Measurements from ENCODE around the gene PITRM1. TPM values are rescaled to one million over a fixed set of nuclear protein-coding genes. Genes with fewer than 3 reads are reported as not detected.

The PITRM1 gene
- total RNA-seq, 1 donor, result 84.6 TPM

DNA sequence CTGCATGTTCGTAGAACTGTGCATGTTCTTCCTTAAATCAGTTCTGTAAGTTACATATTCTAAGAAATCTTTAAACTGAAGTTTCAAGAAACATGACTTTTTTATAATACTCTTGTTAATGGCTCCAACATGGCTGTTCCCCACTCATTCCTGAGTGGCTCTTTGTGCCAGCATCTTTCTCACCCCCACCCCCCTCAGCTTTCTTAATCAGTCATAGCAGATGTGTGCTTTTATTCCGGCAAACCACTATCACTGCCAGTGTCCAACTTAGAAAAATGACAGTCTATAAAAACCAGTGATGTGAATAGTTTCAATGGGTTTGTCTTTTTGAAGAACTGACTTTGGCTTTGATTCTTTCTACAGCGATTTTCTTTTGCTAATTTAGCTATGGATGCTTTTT lies 37.6 kb downstream of the PITRM1 start:
- no peak for DNase-seq (ENCODE audit: low read depth)
- no peak overlapping the region for H3K4me3 ChIP-seq (ENCODE audit: low read depth, low read length)
- TF ChIP-seq, protein P1, sequence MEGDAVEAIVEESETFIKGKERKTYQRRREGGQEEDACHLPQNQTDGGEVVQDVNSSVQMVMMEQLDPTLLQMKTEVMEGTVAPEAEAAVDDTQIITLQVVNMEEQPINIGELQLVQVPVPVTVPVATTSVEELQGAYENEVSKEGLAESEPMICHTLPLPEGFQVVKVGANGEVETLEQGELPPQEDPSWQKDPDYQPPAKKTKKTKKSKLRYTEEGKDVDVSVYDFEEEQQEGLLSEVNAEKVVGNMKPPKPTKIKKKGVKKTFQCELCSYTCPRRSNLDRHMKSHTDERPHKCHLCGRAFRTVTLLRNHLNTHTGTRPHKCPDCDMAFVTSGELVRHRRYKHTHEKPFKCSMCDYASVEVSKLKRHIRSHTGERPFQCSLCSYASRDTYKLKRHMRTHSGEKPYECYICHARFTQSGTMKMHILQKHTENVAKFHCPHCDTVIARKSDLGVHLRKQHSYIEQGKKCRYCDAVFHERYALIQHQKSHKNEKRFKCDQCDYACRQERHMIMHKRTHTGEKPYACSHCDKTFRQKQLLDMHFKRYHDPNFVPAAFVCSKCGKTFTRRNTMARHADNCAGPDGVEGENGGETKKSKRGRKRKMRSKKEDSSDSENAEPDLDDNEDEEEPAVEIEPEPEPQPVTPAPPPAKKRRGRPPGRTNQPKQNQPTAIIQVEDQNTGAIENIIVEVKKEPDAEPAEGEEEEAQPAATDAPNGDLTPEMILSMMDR (IDR thresholded peaks at IDR 0.05; ENCODE audit: insufficient read depth, low read depth, low read length), result no peak

DNA sequence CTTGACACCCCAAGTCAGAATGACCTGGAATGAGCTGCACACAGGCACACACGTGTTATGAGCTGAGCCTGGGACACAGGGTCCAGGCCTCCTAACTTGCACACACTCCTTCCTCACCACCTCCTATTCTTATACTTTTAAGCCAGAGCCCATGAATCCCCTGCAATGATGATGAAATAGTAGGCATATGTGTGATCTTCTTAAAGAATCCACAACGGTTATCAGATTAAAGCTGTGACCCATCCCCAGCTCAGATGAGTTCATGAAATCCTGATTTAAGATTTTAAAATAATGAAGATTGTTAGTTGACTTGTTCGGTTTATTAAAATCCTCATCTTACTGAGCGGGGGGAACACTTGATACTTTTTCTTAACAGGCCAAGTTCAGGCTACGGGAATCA lies 38.6 kb downstream of the PITRM1 start:
- DNase-seq (ENCODE audit: low read depth), result no peak
- H3K4me3 ChIP-seq (ENCODE audit: low read depth, low read length), result no peak overlapping the region
- TF ChIP-seq, protein P1 (IDR thresholded peaks at IDR 0.05; ENCODE audit: insufficient read depth, low read depth, low read length), result no peak

DNA sequence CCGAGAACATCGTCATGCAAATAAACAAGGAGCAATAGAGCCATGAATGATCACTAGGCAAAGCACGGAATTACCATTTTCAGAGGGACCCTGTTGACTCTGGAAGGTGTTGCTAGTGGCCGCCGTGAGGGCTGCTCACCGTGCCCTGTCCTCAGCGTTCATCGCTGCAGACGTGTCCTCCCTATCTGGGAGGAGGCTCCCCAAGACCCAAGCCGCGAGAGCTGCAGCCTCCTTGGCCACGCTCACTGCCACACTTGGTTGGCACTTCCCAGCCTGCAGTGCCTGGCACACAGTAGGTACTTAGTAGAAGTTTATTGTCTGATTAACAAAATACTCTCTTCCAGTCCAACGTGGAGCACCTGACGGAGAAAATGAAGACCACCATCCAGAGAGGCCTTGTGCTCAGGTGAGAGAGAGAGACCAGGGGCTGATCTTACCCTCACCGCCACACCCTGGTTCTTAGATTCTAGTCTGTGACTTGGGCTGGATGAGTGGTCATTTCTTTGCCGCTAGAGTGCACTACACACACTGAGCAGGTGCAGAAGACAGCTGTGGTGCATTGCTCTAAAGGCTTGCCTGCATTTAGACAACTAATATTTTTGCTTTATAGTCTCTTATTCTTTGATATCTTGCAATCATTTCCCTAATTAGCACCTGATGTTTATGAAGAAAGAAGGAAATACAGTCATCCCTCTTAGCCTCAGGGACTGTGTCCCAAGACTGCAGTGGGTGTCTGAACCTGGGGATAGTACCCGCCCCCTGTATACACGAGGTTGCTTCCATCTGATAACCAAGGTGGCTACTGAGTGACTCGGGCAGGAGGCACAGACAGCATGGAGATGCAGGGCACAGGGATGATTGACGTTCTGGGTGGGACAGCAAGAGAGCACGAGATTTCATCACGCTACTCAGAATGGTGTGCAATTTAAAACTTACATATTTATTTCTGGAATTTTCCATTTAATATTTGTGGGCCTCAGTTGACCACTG lies 40.3 kb downstream of the PITRM1 start:
- TF ChIP-seq, protein P1 (IDR thresholded peaks at IDR 0.05; ENCODE audit: insufficient read depth, low read depth, low read length), result no peak
- peak; percentile 9 for DNase-seq (ENCODE audit: low read depth)
- no peak overlapping the region for H3K4me3 ChIP-seq (ENCODE audit: low read depth, low read length)

DNA sequence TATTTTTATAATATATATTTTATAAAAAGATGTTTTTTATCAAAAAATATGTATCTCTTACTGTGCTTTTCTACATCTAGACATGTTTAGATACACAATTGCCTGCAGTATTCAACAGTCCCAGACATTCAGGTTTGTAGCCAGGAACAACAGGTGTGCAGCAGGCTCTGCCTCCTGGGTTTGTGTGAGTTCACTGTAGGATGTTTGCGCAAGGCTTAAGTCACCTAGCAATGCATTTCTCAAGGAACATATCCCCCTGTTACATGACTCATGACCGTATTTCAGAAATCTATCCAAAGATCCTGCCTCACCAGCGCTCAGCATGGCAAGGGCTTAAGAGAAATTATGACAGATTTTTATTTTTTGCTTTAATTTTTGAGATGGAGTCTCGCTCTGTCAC lies 41.5 kb downstream of the PITRM1 start:
- TF ChIP-seq, protein P1 (IDR thresholded peaks at IDR 0.05; ENCODE audit: insufficient read depth, low read depth, low read length), result no peak
- H3K4me3 ChIP-seq (ENCODE audit: low read depth, low read length), result no peak overlapping the region
- DNase-seq (ENCODE audit: low read depth), result peak; percentile 33

DNA sequence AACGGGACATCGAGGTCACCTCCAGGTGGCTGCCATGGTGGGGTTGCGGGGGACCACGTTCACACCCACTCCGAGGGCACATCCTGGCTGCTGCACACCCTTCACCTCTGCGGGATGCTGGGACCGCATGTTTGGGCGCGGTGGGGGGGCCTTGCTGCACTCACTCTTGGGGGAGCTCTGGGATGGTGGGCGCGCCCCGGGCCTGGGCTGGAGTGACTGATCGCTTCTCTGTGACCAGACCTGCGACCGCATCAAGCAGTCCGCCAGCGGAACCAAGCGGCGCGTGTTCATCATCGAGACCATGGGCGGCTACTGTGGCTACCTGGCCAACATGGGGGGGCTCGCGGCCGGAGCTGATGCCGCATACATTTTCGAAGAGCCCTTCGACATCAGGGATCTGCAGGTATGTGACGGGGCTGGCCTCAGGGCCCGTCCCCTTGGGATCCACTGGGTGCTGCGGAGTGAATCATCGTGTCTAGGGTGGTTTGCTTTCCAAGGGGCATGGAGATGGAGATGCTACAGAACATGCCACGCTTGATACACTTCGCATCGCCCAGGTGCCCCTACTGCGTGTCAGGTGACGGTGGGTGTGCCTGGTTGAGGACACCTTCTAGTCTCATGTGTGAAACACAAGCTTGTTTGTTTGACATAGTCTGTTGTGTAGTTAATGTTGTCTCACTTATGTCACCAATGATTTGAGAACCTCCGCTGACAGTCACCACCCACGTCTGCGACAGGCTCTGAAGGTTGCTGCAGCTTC lies 42.8 kb downstream of the PITRM1 start:
- TF ChIP-seq, protein P1 (IDR thresholded peaks at IDR 0.05; ENCODE audit: insufficient read depth, low read depth, low read length), result no peak
- no peak overlapping the region for H3K4me3 ChIP-seq (ENCODE audit: low read depth, low read length)
- DNase-seq (ENCODE audit: low read depth), result no peak

DNA sequence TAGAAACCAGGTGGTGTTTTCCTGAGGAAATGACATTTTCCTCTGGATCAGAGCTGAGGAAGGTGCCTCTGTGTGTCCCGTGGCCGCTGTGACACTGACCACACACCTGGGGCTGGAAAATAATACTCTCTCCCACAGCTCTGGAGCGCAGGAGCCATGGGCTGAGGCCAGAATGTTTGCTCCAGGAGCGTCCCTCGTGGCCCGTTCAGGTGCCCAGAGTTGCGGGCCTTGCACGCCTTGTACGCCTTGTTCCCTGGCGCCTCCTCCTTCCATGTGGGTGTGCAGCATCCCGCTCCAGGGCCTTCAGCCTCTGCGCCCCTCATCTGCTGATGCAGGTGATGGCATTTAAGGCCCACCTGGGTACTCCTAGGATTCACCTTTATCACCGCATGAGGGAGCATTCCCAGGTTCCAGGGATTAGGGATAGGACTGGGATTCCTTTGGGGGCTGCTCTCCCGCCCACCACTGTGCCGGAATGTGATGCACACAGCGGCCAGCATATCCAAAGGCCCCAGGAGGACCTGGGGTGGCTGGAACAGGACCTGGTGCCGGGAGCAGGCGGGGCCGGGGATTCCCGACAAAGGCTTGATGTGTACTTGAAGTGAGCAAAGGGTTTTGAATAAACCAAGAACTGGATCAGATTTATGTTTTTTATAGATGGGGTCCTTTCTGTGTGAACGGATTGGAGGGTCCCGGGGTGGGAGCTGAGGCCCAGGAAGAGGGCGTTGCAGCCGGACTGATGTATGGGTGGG lies 44.0 kb downstream of the PITRM1 start:
- H3K4me3 ChIP-seq (ENCODE audit: low read depth, low read length), result no peak overlapping the region
- TF ChIP-seq, protein P1 (IDR thresholded peaks at IDR 0.05; ENCODE audit: insufficient read depth, low read depth, low read length), result no peak
- DNase-seq (ENCODE audit: low read depth), result no peak
